Measurements from ENCODE around the gene VSIG10L2.

- TF ChIP-seq CTCF (IDR thresholded peaks at IDR 0.05), result no peak
- no peak for TF ChIP-seq RCOR1 (IDR thresholded peaks at IDR 0.05; ENCODE audit: low read depth, low read length)
- TF ChIP-seq MAFK (IDR thresholded peaks at IDR 0.05; ENCODE audit: partially characterized antibody), result no peak
- no peak for TF ChIP-seq RAD21 (conservative IDR thresholded peaks at IDR 0.05 in 1 of 2, IDR thresholded peaks at IDR 0.05 in 1 of 2)
- TF ChIP-seq REST (IDR thresholded peaks at IDR 0.05), result no peak
- no peak for TF ChIP-seq CBX2 (IDR thresholded peaks at IDR 0.05; ENCODE audit: borderline replicate concordance, low read depth)
- no peak for TF ChIP-seq POLR2A (IDR thresholded peaks at IDR 0.05; ENCODE audit: low read length)
- TF ChIP-seq RNF2 (IDR thresholded peaks at IDR 0.05; ENCODE audit: borderline replicate concordance, low read depth), result no peak
- no peak for TF ChIP-seq JUNB (IDR thresholded peaks at IDR 0.05)
- TF ChIP-seq CBX8 (IDR thresholded peaks at IDR 0.05), result no peak
- no peak for TF ChIP-seq MAX (IDR thresholded peaks at IDR 0.05)
- no peak for TF ChIP-seq HMGXB4 (CRISPR knock-in tag; IDR thresholded peaks at IDR 0.05; ENCODE audit: borderline replicate concordance)
- no peak for TF ChIP-seq FOSL2 (IDR thresholded peaks at IDR 0.05)
- TF ChIP-seq FOSL2 (CRISPR knock-in tag; IDR thresholded peaks at IDR 0.05), result no peak
Observed at GRCh38 chr11:125910226-125910849, 35.5 kb upstream of the VSIG10L2 start.
